Activated naive CD4-positive, alpha-beta T cell (primary cell): ENCODE data around the gene CYP26B1.

Source experiments
- DNase-seq, 4 experiments: peaks; one replicate each; lab custom pipeline; 2025; lab: John Stamatoyannopoulos, UW

Gene CYP26B1

DNA sequence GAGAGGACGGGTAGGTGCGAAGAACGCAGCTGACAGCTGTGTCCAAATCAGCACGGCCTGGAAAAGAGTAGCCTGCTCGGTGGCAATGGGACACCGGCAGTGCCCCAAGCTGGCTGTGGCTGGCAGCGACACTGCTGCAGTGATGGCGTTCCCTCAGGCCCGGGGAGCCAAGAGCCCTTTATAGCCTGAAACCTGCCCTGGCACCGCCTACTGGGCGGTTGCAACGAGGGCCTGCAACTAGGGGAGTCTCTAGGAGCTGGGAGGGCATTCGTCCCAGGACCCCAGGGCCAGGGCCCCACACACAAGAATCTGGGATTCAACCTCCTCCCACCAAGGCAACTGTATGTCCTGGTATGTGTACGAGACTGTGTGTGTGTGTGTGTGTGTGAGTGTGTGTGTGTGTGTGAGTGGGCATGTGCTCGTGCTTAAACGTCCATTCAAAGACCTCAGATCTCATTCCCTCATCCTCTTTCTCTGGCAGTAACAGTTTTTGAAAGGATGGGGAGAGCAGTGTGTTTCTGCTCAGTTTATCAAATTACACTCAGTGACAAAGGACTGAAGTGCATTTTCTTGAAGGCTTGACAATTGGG, 6.8 kb upstream of the CYP26B1 start:
- no peak for DNase-seq

DNA sequence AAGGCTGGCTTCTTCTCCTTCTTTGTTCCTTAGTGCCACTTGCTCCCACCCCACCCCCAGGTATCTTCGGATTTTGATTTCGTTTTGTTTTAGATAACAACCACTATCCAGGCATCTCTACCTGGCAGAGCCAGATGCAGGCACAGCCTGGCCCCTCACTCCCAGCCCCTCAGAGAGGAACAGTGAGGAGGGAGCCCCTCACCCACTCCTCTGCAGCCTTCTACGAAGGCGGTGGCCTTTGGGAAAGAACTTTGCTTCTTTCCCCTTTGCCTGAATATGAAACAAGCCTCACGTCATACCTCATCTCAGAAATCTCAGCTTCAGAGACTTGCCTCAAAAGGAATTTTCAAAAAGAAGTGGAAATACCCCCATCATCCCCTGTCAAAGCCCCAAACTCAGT, 6.3 kb upstream of the CYP26B1 start:
- no peak for DNase-seq

DNA sequence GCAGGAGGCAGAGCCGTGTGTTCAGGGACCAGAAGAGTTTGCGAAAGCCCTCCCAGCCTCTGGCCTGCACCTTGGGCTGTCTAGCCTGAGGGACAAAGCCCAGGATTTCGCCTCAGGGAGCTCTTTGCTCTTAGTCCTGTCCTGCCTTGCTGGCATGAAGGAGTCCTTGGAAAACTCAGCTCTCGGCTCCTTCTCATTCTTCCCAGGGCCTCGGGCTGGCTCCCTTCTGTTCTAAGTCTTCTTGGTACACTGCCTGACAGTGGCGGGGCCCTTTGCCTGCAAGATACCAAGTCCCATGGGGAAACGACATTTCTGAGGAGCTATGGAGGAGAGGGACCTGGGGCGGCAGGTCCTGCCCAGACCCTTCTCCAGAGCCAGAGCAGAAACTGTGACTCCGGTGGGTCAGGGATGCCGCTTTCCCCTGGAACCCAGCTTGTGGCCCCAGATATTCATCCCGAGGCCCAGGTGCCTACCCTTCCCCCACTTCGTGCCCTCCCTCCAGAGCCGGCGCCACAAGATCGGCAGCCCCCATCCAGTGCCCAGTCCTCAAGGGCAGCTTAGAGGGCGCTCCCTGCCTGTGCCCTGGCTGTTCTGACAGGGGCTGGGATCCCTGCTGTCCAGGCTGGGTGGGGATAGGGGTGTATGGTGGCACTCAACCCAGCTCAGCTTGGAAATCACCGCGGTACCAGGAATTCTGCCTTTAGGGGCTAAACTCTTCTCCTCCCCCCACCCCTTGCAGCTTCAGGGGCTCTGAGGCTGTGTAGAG, 5.5 kb upstream of the CYP26B1 start:
- no peak for DNase-seq

DNA sequence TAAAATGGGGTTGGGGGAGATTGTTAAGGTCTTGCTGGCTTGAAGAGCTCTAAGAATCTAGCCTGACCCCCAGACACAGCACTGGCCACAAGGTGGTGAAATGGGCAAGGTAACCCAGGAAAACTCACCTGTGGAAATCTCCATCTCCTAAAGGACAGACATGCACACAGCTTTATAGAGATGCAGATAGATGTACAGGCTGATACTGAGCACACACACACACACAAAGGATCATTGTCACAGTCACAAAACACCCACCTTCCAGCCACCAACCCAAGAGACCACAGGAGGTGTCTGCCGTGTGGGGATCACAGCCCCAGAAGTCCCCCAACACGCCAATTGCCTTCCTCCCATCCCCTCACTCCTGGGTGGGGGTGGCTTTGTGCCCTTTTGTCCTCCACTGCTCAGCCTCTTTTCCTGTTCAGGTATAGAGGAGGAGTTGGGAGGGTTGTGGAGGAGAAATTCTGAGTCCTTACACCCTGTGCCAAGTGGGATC, 3.2 kb upstream of the CYP26B1 start:
- no peak for DNase-seq

DNA sequence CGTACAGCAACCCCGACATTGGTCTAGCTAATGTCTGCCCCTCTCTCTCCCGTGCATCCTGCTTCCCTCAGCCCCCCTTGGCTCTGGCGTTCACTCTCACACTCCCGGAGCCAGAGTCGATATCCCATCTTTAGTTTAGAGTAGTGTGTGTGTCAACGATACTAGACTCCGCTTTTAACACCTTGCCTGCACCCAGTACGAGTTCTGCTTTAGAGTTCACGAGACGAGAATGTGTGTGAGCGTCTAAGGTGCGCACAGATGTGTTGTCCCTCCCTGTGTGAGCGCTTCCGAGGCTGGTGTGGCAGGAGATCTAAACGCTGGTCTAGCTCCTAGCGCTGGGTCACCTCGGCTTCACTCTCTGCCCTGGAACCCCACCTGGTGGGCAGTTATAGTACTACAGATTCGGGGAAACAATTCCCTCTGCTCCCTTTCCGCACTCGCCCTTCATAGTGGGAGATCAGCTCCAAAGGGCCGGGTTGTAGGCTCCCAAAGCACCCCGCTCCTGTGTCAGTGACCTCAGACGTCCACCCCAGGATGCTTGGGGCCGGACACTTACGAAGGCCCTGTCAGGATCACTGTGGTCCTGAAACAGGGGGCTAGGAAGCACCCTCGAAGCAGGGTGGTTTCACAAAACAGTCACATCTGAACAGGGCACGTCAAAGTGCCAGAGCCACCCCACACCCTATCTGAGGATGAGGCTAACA, 2.6 kb upstream of the CYP26B1 start:
- DNase-seq: peak in 3 of 4 experiments; percentile 16 to 40 (median 18)

DNA sequence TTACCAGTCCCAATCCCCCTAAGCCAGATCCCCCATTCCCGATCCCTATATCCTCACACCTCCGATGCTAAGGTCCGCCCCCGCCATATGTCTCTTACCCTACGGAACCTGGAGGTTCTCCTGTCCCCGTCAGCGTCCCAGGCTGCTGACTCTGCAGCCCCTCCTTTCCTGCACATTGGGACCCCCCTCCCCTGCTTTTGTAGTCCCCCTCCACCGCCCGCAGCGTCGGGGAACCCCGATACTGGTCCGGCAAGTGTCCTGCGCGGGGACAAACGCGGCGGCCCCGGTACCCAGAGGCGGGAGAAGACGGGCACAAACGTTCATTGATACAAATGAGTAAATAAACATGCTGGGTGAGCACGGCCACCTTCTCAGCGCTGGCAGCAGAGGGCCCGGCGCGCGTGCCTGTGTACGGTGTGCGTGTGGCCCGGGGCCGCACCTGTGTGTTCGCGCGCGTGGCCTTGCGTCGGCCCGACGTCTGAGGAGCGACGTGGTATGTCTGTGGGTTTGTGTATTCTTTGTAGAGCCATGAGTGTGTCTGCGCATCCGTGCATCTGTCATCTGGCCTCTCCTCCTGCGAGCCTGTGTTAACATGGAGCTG, 2.0 kb upstream of the CYP26B1 start:
- DNase-seq: no peak

DNA sequence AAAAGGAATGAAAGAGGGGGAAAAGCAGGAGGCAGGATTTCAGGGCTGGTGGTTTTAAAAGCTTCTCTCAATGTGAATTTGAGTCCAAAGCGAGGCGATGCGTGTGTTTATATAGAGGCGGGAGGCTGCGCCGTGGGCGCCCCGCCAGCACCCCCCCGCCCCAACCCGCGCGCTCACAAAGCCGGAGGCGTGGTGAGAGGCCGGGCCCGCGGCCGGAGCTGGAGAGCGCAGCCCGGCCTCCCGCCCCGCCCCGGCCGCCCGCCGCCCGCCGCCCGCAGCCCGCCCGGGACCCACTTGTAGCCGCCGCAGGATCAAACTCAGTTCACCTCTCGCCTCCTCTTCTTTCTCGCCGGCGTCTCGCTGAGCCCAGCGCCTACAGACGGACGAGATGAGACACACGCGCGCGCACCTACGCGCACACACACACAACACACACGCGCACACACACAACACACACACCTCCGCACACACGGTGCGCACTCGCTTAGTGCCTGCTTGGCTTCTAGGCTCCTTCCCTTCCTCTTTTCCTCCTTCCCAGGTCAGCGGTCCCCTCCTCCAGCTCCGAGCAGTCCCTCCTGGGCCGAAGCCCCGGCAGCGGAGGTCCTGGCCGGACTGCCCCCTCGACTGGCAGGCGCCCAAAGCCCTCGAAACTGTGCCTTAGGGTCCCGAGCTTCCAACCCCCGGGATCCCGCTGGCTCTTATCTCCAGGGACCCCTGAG, 1.3 kb upstream of the CYP26B1 start:
- no peak for DNase-seq

DNA sequence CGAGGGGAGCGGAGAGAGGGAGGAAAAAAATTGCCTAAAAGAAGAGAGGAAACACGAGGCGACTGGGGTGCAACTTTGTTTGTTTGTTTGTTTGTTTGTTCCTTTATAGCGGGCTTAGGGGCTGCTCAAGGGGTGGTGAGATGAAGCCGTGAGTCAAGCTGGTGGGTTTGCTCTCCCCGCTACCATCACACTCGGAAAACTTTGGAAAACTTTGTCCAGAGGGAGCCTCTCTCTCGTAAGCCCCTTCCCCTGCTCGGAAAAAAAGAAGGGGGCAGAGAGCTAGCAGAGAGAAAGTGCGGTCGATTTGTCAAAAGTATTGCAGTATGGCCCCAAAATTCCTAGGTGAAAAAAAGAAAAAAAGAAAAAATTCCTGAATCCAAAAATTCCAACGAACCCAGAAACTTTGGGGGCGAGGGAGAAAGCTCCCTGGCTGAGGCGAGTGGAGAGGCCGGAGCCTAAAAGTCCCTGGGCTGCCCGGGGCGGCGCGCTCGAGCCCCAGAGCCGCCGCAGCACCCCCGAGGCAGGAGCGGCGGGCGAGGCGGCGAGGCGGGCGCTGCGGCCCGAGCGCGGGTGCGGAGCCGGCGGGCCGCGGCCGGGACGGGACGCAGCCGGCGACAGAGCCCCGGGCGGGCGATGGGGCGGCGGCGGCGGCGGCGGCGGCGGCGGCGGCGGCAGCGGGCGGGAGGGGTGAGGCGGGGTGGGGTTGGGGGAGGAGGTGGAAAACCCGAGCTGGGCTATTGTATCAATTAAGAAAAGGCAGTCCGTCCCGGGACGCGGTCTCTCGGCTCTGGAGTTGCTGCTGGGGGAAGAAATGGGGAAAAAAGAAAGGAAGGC, 558 bp upstream of the CYP26B1 start:
- no peak for DNase-seq

DNA sequence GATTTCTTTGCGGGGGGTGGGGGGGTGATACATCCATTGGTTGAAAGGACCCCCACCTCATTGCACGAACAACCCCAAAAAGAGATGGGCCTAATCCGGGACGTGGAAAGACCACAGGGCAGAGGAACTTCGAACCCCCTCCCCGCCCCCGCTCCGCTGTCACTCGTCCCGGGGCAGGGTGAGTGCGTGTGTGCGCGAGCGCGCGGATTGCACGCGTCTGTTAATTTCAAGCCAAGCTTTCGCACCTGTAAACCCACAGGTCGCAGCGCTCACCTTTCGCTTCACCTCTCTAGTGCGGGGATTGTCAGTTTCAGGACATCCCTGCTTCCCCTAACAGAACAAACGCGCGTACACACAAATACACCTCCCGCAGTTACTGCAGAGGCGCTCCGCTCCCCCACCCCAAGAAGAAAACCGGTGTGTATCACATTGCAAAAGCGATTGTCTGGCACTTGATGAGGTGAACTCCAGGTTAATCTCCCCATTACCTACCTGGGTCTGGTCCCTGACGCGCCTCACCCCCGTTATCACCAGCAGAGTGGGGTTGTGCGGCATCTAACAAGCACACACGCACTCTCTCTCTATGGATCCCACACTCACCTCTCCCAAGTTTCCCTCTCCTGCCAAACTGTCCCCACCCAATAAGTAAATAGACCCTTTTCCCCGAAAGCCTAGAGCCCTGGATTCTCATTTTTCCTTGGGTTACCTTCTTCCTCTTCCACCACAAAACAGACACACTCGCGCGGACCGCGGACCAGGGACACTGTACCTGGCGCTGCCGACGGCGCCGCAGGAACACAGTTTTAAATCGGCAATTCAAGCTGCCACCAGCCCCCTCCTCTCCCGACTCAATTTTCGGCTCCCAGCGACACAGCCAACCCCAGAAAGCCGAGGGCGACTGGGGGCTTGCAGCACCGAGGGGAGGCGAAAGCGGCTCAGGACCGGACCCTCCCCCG, 1.0 kb downstream of the CYP26B1 start:
- no peak for DNase-seq

DNA sequence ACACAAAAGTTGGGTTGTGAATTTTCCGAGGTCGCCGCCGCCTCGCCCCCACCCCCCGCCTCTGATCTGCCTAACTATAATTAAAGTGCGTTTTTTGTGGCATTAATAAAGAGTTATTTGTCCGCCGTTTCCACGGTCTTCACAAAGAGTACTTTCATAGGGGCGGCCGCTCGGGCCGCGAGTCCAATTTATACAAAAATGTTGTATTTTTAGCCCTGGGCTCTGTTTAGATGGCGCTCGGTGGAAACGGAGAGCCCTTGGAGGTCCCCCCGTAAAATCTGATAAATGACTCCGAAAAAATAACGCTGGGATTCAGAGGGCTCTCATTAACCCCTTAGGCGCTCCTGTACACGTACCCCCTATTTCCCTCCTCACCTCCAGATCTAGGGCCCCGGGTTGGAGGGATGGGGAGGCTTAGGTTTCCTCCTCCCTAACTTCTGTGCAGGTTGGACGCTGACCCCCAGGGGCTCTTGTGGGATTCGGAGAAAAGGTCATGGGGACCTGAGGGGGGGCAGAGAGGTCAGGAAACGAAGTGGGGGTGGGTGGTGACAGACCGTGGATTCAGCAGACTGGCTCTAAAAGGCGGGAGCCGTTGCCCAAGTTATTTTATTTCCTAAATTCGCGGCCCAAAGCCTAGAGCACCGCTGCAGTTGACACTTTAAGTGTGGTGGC, 1.9 kb downstream of the CYP26B1 start:
- DNase-seq: no peak

DNA sequence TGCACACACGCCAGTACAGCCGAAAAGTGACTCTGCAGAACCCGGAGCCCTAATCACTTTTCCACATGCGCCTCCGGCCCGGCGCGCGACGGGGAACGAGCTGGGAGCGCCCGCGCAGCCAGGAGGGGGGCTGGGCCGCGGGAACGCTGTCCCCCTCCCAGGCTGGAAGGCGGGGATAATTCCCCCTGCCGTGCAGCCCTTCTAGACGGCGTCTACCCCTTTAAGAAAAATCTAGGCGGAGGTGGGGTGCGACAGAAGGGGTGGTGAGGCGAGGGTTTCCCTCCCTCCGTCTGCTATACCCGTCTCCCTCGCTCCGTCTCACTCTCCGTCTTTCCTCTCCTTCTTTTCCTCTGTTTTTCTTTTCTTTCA, 2.4 kb downstream of the CYP26B1 start:
- DNase-seq: no peak

DNA sequence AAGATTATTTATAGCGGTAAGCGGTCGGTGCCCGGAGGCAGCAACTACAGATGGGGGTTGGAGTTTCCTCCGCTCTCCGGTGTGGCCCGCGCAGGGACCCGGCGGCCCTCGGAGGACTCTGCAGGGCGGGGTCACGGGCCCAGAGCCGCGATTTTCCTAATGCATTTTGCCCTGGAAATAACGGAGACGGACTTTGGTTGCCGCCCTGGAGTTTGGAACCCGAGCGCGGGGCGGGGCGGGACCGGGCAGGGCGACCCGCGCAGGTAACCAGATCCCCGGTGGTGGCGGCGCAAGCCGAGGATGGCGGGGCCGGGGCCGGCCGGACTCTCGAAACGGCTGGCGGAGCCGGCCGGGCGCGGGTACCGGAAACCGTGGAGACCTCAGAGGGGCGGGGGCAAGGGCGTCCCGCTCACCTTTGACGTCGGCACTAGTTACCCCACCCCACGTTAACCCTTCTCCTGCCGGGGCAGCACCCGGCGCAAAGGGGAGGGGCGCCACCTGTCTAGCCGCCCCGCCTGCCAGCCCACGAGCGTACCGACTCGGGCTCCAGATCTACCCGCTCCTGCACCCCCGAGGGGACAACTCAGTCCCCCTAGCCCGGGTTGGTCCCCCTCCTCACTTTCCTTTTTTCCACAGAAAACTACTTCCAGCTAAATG, 2.9 kb downstream of the CYP26B1 start:
- no peak for DNase-seq

DNA sequence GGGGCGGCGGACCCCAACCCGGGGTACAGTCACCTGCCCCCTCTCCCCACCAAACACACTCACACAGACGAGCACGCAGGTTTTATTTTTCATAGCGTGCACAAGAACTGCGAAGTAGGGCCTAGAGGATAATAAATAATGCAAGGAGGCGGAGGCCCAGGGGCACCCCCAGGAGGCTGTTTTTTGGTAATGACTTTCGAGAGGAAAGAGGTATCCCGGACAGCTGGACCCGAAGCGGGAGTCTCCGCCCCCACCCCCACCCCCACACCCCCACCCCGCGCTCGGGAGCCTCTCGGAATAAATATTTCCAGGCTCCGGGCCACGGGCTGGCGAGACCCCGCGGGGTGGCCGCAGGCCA, 3.4 kb downstream of the CYP26B1 start:
- no peak for DNase-seq

DNA sequence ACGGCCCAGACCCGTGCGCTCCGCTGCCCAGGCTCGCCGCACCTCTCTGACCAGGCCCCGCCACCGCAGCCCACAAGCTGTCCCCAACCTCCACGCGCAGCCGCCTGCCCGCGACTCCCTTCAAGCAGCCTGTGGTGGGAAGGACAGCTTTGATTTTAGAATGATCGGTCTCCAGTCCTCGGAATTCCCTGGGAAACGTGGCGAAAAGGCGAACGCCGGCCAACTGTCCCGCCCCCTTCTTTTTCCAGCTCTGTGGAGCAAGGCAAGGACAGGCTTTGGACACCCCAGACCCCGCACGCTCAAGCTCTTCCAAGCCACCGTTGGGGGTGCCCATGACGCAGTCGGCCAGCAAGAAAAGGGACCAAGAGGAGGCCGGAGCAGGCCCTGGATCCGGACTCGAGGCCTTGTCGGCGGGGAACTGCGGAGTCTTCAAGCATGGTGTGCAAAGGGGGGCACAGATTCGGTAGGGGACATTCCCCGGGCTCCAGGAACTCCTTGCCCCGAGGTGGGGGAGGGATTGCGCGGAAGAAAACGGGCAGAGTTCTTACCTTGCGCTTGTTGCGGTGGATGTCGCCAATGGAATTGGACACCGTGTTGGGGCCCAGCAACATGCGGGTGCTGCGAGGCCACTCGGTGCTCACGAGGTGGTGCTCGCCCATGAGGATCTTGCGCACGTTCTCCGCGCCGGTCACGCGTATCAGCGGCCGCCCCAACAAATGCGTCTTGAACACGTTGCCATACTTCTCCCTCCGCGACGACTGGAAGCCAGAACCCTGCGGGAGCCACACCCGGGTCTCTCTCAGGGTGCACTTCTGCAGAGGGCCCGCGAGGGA, 4.0 kb downstream of the CYP26B1 start:
- DNase-seq: no peak

DNA sequence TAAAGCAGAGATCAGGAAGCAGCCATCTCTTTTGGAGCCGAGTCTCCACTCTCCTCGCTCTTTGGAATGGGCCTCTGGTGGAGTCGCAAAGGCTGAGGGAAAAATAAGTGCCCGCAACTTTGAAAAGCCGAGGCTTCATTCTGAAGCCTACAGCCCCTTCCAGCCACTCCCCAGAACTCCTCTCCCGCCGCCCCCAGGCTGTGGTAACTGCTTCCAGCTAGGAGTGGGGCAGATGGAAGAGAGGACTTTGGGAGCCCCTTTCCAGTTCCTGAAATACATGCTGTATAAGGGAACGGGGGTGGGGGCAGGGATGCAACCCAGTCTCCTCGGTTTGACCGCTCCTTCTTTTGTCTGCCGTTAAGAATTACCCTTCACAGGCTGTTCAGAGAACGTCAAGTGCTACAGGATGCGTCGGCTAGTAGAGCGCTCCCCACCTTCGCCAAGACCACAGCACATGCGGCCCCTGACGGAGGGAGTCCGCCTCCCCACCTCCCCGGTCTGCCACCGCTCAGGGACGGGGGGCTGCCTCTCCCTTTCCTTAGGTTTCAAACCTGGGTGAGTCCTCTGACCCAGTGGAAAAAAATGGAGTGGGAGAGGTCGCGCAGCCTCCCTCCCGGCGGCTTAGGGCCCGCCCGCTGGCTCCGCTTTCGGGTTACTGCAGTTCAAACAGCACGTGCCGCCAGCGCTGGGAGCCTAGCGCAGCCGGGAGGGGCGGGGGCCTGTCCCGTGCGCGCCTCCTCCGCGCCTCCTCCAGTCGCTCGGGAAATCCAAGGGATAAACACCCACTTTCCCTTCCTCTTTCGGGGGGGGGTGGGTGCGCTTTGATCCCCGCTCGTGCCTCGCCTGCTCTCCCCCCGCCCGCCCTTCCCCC, 4.9 kb downstream of the CYP26B1 start:
- no peak for DNase-seq

DNA sequence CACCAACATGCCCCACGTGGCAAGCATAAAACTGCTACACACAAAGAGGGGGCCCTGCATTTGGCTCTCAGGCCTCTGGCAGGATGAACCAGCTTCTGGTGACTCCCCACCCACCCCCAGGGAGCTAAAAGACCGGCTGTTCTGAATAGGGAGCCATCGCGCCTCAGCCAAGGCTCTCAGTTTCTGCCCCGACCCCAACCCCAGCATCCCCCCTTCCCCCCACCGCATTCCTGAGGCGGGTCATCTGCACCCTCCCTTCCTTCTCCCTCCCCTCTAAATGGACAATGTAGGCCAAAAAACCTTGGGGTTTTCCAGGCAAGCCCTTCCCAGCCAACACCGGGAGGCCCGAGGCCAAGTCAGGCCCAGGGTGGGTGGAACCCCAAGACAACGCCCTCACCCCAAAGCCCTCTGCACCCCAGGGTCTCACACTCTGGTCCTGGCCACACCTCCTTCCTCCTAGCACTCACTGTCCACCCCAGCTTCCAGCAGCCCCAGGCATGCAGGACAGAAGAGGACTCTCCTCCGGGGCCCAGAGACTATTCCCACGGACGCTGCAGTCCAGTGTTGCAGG, 5.7 kb downstream of the CYP26B1 start:
- no peak for DNase-seq
